NCI-H1930 (cell line): ENCODE data around the gene ALDH16A1.
A peak's percentile ranks its signal among the peaks of the same experiment; 100 is the strongest.

Experiments
- DNase-seq, 2 experiments: peaks; one replicate each; lab custom pipeline; 2025; lab: John Stamatoyannopoulos, UW

Gene ALDH16A1

GRCh38 chr19:49423071-49423984, 29.7 kb upstream of the ALDH16A1 start, which contains the start of gene PTH2:
Gene PTH2 (minus strand): TSS chr19:49423441. CDS start chr19:49423339, 102 bp downstream.
- DNase-seq = no peak

GRCh38 chr19:49423985-49424303, 29.1 kb upstream of the ALDH16A1 start:
- DNase-seq = no peak

GRCh38 chr19:49425178-49425577, 27.8 kb upstream of the ALDH16A1 start, which contains the start of gene GFY:
Gene GFY (plus strand): TSS chr19:49425388. CDS start chr19:49426431, 1,043 bp downstream.
- DNase-seq = peak in 1 of 2 experiments; percentile 35

- peak; percentile 54 to 69 for DNase-seq
These were observed 27.0 kb upstream of the ALDH16A1 start for GRCh38 chr19:49425922-49426592.

- no peak for DNase-seq
These were observed 25.7 kb upstream of the ALDH16A1 start for GRCh38 chr19:49427339-49427738.

- DNase-seq = no peak
These were observed 25.0 kb upstream of the ALDH16A1 start for GRCh38 chr19:49427855-49428546.

- DNase-seq = no peak
These were observed 24.2 kb upstream of the ALDH16A1 start for GRCh38 chr19:49428547-49429451.

GRCh38 chr19:49430172-49430677, 22.8 kb upstream of the ALDH16A1 start:
- DNase-seq = no peak

- DNase-seq = no peak
These were observed 22.2 kb upstream of the ALDH16A1 start for GRCh38 chr19:49430678-49431329.

- DNase-seq = no peak
These were observed 21.7 kb upstream of the ALDH16A1 start for GRCh38 chr19:49431330-49431749.

- DNase-seq = no peak
These were observed 20.6 kb upstream of the ALDH16A1 start for GRCh38 chr19:49432141-49433073.

- DNase-seq = no peak
These were observed 19.7 kb upstream of the ALDH16A1 start for GRCh38 chr19:49433240-49433901.

- no peak for DNase-seq
These were observed 18.0 kb upstream of the ALDH16A1 start for GRCh38 chr19:49434907-49435583.

- DNase-seq = no peak
These were observed 17.4 kb upstream of the ALDH16A1 start for GRCh38 chr19:49435670-49436069.

- peak in 1 of 2 experiments; percentile 52 for DNase-seq
These were observed 16.5 kb upstream of the ALDH16A1 start for GRCh38 chr19:49436381-49437017.

- DNase-seq = no peak
These were observed 15.8 kb upstream of the ALDH16A1 start for GRCh38 chr19:49437231-49437630.

GRCh38 chr19:49438261-49438660, 14.8 kb upstream of the ALDH16A1 start:
- no peak for DNase-seq

GRCh38 chr19:49439836-49440235, 13.2 kb upstream of the ALDH16A1 start:
- DNase-seq = no peak
